HTERT RPE-1 (cell line): Measurements from ENCODE around the gene TRIM72.
"Not testable (repeated sequence)": the region's sequence is repeated elsewhere in the genome, so short reads cannot be mapped to it uniquely, and the experiment has no call there.

Experiments used
- in situ Hi-C: fragments of 300-500 bp; cut with MboI; formaldehyde crosslinking; loops from 4 replicates; pipeline ENCODE4 v1.14.3; 2020; ENCODE audit warnings: low sequenced_read_pairs

Gene TRIM72, protein sequence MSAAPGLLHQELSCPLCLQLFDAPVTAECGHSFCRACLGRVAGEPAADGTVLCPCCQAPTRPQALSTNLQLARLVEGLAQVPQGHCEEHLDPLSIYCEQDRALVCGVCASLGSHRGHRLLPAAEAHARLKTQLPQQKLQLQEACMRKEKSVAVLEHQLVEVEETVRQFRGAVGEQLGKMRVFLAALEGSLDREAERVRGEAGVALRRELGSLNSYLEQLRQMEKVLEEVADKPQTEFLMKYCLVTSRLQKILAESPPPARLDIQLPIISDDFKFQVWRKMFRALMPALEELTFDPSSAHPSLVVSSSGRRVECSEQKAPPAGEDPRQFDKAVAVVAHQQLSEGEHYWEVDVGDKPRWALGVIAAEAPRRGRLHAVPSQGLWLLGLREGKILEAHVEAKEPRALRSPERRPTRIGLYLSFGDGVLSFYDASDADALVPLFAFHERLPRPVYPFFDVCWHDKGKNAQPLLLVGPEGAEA

DNA sequence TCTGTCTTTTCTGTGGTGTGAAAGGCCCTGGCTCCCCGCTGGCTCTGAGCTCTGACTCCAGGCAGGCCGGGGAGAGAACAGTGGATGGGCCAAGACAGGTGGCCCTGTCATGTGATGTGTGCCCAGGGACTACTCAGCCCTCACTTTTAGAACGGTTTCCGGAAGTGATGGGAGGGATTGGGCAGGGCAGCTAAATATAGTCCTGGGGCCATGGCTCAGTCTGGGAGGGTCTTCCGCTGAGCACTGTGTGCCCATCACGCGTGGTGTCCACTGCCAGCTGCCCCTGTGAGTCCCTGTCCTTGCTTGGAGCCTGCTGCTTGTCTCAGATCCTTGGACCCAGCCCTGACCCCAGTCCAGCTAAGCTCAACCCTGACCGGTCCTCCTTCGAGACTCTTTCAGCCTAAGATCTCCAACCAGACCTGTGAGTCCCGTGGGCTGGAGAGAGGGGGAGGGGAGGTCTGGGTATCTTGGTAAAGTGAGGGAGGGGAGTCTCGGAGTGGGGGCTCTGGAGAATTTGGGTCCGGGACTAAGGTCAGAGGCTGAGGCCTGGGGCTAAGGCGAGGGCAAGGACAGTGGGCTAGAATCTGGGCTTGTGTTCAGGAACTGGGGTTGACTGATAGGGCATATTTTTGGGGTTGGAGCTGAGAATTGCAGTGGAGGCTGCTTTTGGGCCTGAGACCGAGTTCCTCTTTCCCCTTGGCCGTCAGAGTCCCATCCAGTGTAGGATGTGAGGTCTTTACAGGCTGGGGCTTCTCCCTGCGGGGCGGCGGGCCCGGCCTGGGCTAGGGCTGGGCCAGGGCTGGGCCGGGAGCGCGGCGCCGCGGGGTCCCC, at the start of gene TRIM72:
TRIM72 (plus strand) TSS at position 243 of the 831 bp plus-strand sequence. CDS start 620 bp downstream, outside the sequence.
- in situ Hi-C loops: no loop called here

GRCh38 chr16:31167315-31167714, 46.6 kb upstream of the TRIM72 start:
- in situ Hi-C loops: no loop called here

DNA sequence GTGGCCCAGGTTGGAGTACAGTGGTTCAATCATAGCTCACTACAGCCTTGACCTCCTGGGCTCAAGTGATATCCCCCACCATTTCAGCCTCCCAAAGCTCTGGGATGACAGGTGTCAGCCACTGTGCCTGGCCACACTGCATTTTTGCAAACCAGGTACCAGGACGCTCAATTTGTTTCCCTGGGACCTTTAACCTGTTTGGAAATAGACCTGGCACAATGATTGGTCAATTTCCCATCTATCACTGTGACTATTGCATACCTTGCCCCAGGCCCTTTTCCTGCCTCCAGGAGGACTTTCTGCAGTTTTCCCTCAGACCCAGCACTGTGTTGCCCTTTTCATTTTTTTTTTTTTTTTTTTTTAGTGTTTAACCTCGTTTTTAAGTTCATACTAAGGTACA, 45.1 kb upstream of the TRIM72 start:
- in situ Hi-C loops: no loop called here

DNA sequence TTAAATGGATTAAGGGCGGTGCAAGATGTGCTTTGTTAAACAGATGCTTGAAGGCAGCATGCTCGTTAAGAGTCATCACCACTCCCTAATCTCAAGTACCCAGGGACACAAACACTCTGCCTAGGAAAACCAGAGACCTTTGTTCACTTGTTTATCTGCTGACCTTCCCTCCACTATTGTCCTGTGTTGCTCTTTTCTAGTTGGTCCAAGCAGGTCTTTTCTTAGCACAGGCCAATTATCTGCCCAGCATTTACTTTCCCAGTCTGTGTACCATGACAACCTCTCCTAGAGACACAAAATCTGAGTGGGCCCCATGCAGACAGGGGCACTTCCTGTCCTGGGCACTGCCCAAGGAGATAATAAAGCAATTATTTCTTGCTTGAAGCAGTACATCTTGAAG, 43.9 kb upstream of the TRIM72 start:
- in situ Hi-C loops: not testable (repeated sequence)

- in situ Hi-C loops: no loop called here
These were observed 36.8 kb upstream of the TRIM72 start for GRCh38 chr16:31177136-31177535.

DNA sequence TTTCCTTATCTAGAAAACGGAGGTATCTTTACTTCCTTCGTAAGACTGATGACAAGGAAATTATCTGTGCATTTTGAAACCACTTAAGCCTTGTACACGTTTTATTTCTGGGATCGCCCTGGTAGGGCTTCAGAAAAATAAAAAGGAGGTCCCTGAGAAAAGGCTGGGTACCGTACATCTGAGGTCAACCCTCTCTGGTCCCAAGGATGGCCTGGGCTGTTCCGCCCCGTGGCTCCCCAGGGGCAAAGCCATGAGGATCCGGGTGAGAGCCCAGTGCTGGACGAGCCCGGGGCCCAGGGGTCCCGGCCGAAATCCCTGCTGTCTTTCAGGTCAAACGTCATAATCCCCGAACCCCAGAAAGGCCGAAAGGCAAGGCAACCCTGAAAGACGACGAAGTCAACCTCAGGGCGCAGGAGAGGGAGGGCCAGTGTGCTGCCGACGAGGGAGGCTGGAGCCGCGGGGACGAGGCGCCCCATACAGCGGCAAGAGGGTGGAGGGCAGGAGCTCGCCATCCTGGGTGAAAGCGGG, 34.6 kb upstream of the TRIM72 start:
- in situ Hi-C loops: no loop called here

- in situ Hi-C loops: no loop called here
These were observed 34.0 kb upstream of the TRIM72 start, which contains the start of gene FUS for GRCh38 chr16:31179747-31180459. TSS of gene FUS (plus strand) at chr16:31180139. CDS start at chr16:31180215, 76 bp downstream.

- in situ Hi-C loops: no loop called here
These were observed 32.7 kb upstream of the TRIM72 start for GRCh38 chr16:31181102-31181830.

DNA sequence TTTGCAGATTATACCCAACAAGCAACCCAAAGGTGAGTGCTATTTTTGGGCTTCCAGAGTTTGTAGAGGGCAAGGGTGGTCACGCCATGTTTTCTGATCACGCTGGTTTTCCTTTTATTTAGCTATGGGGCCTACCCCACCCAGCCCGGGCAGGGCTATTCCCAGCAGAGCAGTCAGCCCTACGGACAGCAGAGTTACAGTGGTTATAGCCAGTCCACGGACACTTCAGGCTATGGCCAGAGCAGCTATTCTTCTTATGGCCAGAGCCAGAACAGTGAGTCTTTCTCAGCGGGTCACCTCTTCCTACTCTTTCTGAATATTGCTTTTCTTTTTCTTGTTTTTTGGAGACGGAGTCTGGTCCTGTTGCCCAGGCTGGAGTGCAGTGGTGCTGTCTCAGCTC, 31.5 kb upstream of the TRIM72 start:
- in situ Hi-C loops: no loop called here

GRCh38 chr16:31183432-31184428, 30.2 kb upstream of the TRIM72 start:
- in situ Hi-C loops: no loop called here

- in situ Hi-C loops: no loop called here
These were observed 29.0 kb upstream of the TRIM72 start for GRCh38 chr16:31184888-31185287.

DNA sequence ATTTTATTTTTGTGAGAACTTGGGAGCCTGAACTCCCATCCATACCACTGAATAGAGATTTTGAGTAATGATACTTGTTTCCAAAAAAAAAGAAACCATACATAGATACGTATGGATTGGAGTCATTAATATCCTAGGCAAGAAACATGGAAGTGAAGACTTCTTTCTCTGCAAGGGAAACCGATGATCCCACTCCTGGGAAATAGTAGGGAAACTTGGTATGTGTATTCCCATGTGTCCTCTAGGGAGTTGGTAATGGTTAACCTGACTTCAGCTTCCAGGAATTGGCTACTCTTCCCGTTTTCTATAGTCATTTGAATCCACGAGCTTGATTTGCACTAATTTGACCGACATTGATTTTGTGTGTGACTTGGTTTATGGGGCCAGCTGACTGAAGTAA, 28.6 kb upstream of the TRIM72 start:
- in situ Hi-C loops: no loop called here

GRCh38 chr16:31186176-31186575, 27.7 kb upstream of the TRIM72 start:
- in situ Hi-C loops: no loop called here

- in situ Hi-C loops: no loop called here
These were observed 26.8 kb upstream of the TRIM72 start for GRCh38 chr16:31186930-31187807.

DNA sequence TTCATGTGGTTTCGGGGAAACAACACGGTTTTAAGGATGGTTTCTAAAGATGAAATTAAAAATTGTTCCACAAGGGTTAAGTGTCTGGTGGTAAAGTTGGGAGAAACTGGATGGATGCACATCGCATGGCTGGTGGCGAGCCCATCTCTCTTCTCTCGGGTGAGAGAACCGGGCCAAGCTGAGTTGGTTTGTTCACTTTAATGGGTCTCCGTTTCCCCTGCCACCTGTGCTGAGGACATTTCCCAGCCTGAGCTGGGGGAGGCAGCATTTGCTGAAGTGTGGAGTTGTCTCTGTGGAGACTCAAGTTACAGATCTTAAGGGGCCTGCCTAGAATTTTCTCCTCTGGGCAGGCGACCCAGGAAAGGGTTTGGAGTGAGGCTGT, 26.1 kb upstream of the TRIM72 start:
- in situ Hi-C loops: no loop called here

GRCh38 chr16:31188450-31189411, 25.2 kb upstream of the TRIM72 start:
- in situ Hi-C loops: no loop called here

- in situ Hi-C loops: no loop called here
These were observed 24.5 kb upstream of the TRIM72 start for GRCh38 chr16:31189412-31189778.
